Measurements from ENCODE around the gene AHNAK.
"Not testable (repeated sequence)": the region's sequence is repeated elsewhere in the genome, so short reads cannot be mapped to it uniquely, and the experiment has no call there.

The AHNAK gene

DNA sequence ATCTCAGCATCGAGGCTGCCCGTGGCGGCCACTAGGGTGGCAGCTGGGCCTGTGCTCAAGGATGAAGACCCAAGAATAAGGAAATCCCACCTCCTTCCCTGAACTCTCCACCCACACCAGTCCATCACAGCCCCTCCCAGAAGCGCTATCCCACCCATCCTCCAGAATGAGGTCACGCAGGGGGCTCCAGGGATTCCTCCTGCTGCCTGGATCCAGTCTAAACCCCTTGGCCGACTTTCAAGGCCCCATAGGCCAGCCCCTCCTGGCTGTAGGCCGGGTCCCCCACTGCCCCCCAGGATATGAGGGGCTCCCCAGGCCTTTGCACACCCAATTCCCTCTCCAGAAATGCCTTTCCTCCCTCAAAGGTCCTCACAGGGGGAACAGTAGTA, 146.7 kb downstream of the AHNAK start:
- no peak for DNase-seq

DNA sequence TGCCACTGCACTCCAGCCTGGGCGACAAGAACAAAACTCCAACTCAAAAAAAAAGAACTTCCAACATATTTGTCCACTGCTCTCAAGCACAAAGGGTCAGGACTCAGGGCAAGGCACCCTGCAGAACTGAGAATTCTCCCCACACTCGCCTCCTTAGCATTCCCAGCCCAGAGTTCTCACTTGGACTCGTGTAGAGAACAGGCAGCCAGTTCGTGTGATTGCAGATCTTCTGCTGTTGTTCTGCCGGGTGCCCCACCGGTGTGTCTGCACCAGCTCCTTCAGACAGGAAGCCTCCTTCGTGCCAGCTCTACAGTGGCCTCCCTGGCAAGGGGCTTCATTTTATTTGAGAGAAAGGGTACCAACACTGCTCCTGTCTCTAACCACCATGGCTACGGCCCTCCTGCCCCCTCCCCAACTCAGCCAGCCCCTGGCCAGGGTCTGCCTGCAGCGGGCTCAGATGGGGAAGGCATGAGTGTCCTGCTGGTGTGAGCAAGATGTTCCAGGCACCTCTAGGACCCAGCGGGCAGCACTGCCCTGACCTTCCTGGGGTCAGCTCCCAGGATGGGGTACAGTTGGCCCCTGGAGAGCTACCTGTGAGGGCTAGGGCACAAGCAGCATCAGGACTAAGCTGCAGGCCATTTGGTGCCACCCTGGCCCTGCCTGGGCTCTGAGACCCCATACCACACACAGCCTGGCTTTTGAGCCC, 147.3 kb downstream of the AHNAK start:
- DNase-seq = no peak

DNA sequence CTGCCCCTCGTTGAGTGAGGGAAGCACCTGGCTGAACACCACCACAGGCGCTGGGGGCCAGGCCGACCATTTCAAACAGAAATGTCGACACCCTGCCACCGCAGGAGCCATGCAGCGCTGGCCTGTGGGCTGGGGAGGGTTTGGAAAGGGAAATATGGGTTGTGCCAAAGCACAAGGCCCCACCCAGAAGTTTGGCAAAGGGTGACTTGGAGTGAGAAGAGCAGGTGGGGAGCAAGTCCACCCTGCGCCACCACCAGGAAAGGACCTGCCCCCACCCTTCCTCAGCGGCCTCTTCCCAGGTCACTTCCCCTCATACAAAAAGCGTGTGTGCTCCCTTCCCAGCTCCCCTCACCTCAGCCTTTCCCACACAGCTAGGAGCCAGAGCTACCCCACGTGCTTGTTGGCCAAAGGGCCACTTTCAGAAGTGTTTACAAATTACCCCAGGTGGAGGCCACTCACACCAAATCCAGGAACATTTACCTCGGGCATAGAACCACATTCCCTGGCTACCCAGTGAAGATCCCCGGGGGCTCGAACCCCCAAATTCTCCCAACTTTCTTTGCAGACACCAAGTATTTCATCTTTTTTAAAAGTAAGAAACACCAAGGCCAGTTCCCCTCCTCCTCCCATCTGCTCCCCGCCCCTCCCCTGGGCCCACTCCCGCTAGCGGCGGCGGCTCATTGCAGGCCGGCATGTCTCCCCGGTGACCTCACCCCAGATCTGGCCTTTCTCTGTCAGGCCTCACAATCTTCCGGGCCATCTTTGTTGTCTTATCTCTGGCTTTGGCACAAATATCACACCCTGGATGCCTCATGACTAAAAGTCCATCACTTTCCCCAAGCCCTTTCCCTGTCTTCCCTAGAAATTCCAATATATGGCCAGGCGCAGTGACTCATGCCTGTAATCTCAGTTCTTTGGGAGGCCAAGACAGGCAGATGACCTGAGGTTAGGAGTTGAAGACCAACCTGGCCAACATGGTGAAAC, 148.3 kb downstream of the AHNAK start:
- DNase-seq = no peak

DNA sequence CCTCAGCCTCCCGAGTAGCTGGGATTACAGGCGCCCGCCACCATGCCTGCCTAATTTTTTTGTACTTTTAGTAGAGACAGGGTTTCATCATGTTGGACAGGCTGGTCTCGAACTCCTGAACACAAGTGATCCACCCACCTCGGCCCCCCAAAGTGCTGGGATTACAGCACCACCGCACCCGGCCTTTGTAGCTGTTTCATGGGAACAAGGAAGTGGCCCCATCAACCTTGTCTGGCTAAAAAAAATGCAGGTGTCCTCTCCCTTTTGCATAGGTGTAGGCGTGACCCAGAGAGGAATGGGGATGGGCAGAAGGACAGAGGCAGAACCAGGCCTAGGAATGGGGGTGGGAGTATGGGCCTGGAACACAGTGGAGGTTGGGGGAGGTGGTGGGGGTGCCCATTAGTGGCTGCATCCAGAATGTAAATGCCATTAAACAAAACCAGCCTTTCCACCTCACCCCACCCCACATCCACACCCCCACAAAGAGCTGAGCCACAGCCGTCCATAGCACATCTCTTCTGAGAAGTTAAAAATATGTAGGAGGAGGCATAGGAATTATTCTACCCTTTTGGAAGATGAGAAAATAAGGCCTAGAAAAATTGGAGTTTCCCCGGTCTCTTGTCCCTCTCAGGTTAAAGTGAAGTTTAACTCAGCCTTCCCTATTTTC, 150.6 kb downstream of the AHNAK start:
- DNase-seq = no peak

DNA sequence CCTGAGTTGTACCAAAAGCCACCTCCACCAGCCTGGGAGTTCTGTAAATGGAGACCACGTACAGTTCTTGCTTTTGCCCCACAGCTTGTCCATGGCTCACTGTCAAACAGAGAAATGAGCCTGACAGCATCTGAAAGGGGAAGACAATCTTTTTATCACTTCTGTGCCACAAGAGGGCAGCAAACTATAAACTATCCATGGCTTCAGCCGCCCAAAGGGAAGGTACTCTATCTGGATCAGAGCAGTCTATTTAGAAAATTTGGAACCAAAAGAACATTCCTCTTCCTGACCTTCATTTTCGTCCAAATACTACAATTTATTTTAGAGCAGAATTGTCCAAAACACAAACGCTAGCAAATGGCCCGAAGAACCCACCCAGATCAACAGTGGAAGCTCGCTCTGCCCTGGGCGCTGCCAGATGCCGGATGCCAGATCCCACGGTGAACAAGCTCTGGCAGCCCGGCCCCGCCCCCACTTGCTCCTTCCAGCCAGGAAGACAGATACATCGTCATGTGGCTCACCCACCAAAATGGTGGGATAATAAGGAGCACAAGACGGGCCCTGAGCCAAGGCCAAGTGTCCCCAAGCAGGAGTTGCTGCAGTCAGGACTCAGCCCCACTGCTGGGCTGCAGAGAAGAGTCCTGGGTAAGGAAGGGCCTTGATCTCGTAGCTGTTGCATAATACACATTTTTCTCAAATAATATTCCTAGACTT, 151.6 kb downstream of the AHNAK start:
- peak; percentile 26 for DNase-seq

DNA sequence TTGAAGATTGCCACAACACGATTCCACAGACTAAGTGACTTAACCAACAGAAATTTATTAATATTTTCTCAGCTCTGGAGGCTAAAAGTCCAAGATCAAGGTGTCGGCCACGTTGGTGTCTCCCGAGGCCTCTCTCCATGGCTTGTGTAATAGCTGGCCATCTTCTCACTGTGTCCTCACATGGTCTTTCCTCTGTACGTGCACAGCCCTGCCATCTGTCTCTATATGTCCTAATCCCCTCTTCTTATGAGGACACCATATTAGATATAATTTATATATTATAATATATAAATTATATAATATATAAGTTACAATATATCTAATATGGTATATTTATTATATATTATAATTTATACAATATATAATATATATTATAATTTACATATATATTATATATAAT, 152.9 kb downstream of the AHNAK start:
- DNase-seq = no peak

DNA sequence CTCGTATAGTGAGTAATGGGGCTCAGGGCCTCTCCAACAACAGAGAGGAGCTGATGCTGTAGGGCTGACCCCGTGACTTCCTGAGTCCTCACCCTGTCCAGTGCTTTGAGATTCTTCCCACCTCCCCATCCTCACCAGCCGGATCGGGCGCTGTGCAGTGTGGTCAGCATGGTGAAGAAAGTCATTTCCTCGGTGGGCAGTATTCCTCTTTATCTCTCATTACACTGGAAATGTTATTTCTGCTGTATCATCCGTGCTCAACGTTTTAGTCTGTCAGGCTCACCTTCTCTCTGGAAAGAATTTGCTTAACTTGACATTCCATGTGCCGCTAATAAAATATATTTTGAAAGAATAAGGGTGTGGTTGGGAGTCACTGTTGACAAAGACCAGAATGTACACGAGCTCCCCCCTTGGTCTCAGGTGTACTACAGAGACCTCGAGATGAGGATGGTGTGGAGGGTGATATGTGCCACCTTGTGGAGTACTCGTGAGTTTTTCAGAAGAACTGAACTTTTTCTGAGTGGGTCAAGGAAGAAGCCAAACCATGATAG, 153.5 kb downstream of the AHNAK start:
- DNase-seq = no peak

DNA sequence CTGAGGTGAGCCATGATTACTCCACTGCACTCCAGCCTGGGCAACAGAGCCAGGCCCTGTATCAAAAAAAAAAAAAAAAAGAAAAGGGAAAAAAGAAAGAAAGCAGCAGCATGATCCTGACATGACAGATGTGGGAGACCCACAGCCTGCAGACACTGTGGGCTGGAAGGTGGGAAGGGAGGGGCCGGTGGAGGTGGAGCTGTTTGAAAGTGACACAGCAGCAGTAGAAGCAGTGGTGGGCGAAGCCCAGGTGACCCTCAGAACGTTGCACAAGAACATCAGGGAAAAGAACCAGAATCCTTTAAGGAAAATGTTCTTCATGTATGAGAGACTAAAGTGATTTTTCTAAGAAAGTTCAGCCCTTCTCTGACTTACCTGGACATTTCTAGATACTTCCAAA, 154.1 kb downstream of the AHNAK start:
- DNase-seq = no peak

DNA sequence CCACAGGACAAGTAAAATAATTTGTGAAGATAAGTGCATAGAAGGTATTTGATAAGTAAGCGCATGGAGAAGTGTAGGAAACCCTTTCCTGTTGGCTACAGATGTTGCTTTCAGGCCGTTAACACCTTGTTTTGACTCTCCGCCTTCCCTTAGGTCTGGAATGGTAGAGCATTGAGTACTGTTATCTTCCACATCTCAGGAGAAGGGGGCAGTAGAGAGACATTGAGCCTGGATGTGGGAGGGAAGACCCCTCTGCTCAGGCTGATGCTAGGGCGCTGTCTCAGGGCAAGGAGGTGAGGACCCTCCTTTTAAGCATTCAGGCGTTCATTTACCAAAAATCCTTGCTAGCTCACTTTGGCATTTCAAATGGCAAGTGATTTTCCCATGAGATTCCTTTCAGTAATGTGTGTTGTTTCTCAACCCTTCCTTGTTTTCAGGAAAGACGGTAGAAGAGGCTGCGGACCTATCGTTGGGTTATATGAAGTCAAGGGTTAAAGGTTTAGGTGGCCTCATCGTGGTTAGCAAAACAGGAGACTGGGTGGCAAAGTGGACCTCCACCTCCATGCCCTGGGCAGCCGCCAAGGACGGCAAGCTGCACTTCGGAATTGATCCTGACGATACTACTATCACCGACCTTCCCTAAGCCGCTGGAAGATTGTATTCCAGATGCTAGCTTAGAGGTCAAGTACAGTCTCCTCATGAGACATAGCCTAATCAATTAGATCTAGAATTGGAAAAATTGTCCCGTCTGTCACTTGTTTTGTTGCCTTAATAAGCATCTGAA, 154.8 kb downstream of the AHNAK start:
- DNase-seq = no peak

DNA sequence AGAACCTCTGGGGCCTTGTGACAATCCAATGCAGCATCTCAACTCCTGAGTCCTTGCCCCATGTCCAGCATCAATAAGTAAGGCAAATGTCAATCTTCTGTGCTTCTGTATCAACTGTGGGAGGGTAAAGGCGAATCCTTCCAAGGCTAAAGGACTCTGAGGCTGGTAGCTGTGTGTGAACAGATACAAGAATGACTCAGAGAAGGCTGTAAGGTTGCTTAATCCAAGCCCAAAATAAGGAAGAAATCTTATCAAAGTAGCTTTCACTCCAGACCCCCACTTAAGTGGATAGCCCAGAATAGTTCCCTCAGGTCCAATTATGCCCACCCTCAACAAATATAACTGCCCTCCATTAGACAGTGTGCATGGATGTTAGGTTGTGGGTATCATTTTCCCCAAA, 155.9 kb downstream of the AHNAK start:
- DNase-seq = no peak

DNA sequence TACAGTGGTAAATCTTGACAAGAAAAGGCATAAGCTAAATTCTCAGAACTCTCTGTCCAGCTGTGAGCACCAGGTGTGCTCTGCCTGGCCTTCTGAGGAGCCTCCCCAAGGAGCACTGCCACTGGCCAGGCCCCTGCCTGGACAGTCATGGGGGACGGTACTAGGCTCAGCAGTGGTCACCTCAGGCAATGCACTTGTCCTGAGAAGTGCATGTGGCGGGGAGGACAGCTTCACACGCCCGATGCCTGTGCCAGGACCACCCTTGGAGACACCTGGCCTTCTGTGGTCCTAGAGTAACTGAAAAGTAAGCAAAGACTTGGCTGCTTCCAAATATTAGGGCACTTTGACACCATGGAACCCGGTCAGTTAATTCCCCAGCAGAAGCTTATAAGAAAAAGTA, 156.4 kb downstream of the AHNAK start:
- DNase-seq = no peak

DNA sequence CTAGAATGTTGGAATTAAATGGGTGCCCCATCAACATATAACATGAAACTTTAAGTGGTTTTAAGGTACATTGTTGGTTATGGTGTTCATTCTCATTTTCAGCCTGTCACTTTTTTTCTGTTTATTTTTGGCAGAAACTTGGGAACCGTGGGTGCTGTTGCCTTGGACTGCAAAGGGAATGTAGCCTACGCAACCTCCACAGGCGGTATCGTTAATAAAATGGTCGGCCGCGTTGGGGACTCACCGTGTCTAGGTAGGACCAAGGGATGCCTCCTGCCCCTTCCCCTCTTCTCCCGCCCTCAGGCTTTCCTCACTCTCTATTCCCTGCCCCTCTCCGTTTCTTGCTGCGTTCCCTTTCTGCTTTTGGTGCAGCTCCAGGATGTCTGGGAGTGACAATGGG, 157.6 kb downstream of the AHNAK start:
- DNase-seq = no peak

DNA sequence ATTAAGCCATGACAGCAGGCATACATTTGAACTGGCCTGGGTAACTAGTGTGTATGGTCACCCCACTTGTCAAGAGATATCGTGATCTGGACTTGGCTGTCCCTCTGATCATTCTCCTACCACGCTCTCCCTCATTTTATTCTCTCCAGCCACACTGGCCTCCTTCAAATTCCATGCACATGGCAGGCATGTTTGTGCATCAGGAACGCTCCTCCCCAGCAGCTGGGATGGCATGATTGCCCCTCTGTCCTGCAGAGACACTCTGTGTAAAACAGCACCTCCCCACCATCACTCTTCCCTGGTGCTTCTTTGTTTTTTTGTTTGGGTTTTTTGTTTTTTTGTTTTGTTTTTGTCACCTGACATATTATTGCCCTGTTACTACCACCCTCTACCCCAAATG, 159.2 kb downstream of the AHNAK start:
- no peak for DNase-seq

DNA sequence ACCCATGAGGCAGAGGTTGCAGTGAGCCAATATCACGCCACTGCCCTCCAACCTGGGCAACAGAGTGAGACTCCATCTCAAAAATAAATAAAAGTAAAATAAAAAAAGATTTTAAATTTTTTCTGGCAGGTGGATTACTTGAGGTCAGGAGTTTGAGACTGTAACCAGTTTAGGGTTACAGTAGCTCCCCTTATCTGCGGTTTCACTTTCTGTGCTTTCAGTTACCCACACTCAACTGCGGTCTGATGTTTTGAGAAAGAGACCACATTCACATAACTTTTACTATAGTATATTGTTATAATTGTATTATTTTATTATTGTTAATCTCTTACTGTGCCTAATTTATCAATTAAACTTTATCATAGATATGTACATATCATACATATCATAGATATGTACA, 160.5 kb downstream of the AHNAK start:
- not testable (repeated sequence) for DNase-seq

DNA sequence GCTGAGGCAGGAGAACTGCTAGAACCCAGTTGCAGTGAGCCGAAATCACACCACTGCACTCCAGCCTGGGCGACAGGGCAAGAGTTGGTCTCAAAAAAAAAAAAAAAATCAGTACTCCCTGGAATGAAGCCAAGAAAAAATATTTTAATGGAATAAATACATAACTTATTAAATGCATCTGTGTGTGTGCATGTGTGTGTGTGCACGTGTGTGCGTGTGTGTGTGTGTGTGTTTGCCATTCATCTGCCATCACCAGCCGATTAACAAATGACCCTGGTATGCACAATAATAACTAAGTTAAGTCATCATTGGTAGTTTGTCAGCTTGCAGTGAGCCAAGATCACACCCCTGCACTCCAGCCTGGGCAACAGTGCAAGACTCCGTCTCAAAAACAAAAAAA, 162.8 kb downstream of the AHNAK start:
- no peak for DNase-seq

All from activated naive CD4-positive, alpha-beta T cell treated with anti-CD3 and anti-CD28 coated beads, Interleukin-2, amount 50 U/mL, for 16 hours (primary cell).